Psoas muscle (tissue), 8 donors: ENCODE results near the gene RPAP3. TPM values are rescaled to one million over a fixed set of nuclear protein-coding genes. Genes with fewer than 3 reads are reported as not detected.
A peak's percentile ranks its signal among the peaks of the same experiment; 100 is the strongest.

Experiments used
- ATAC-seq, 4 donors: fragments of 200-7000 bp; cut with Tn5 transposase; one replicate each; pipeline ENCODE4 v1.9.1; 2020; ENCODE audit warnings: moderate library complexity in 3 of 4, mild to moderate bottlenecking in 2 of 4
- DNase-seq, 2 donors: peaks; one replicate each; pipeline ENCODE4 v3.0.0-alpha.2; 2020
- H3K27ac ChIP-seq: fragments of 200-600 bp; one replicate; pipeline ENCODE4 v1.8.0; 2022
- H3K27me3 ChIP-seq, 3 donors: fragments of 200-600 bp in 1 of 3; one replicate each; pipeline versions ENCODE4 v1.6.1 to v1.8.0; 2013 to 2022; ENCODE audit warnings: low read length in 2 of 3, mild to moderate bottlenecking in 2 of 3, moderate library complexity in 1 of 3; ENCODE audit not compliant: insufficient read depth in 3 of 3
- H3K36me3 ChIP-seq, 2 donors: fragments of 200-600 bp in 1 of 2; one replicate each; pipeline versions ENCODE4 v1.6.1 to v1.8.0; 2013 to 2022; ENCODE audit warnings: low read depth in 1 of 2, mild to moderate bottlenecking in 1 of 2, moderate library complexity in 1 of 2; ENCODE audit not compliant: insufficient read depth in 1 of 2
- H3K4me1 ChIP-seq: fragments of 200-600 bp; one replicate; pipeline ENCODE4 v1.8.0; 2022
- H3K4me3 ChIP-seq: fragments of 200-600 bp; one replicate; pipeline ENCODE4 v1.8.0; 2022; ENCODE audit warnings: mild to moderate bottlenecking
- H3K9me3 ChIP-seq: fragments of 200-600 bp; one replicate; pipeline ENCODE4 v1.8.0; 2022
- CTCF ChIP-seq: fragments of 200-600 bp; IDR thresholded peaks from one replicate; pipeline ENCODE4 v1.8.0; 2022; ENCODE audit warnings: antibody characterized with exemption
- WGBS, 3 donors: extraction: QIAGEN DNeasy Blood & Tissue Kit; methylation state at CpG; one replicate each; pipeline versions ENCODE4 v1.1.6 to v1.1.7; 2013; 5-methylcytosine and 5-hydroxymethylcytosine counted together
- intact Hi-C, 2 donors: fragments of 100-400 bp; cut with DNase I; formaldehyde crosslinking; loops; one replicate each; pipeline versions ENCODE4 v1.11.0 to v1.14.2; 2022
- polyA plus RNA-seq, 3 donors: library from polyadenylated mRNA; stranded (reverse); fragments of 200-250 nt; gene quantifications; one replicate each; pipeline ENCODE4 v1.2.3, GENCODE V29; 2013
- total RNA-seq, 4 donors: library from RNA; stranded (reverse); fragmentation: NEBNext Ultra II Directional in 2 of 4; extraction: Animal tissue kit (Norgen Biotek cat#: 25700) in 2 of 4; gene quantifications; one replicate each; pipeline versions ENCODE4 v1.2.1 to v1.2.4, GENCODE V29; 2021 to 2023
- donor health status: healthy with polysubstance abuse.
- donor health status: DM: no; HTN: no; CAD: no; lungs with moderate emphysema.
- donor health status: Bipolar disorder and iron deficiency.
- donor health status: healthy.
- donor health status: DM: yes; HTN: yes; CAD: no.
- donor health status: DM: no; HTN: no; CAD: no.
- donor health status: DM: no; HTN: no; CAD: no.
- donor health status: DM: yes; HTN: yes; CAD: no.

The RPAP3 gene
- total and polyA plus RNA-seq, 7 donors = 18.8 to 43.2 (median 26.4) TPM

GRCh38 chr12:47722136-47722834 is 16.5 kb upstream of the RPAP3 start:
- 75 to 83% (median 76%) methylated on average over 7 of the region's 7 CpGs for WGBS, 3 donors
- H3K4me1 ChIP-seq = peaks cover 13% of the 10 kb centered on the region
- DNase-seq (no peak), ATAC-seq (no peak)
- no peak overlapping the region for H3K27ac ChIP-seq
- TF ChIP-seq CTCF = no peak
- no peak overlapping the region for H3K4me3 ChIP-seq
- peaks cover 0 to 9% of the 10 kb centered on the region in 2 donors for H3K36me3 ChIP-seq
- H3K27me3 ChIP-seq = no peaks in the 10 kb centered on the region
- intact Hi-C loops = no loop called here
- H3K9me3 ChIP-seq = no peaks in the 10 kb centered on the region

GRCh38 chr12:47721431-47721973 is 15.7 kb upstream of the RPAP3 start:
- Histone ChIP-seq H3K27me3 (no peaks in the 10 kb centered on the region), H3K4me1 (peaks cover 20% of the 10 kb centered on the region), H3K9me3 (no peaks in the 10 kb centered on the region), H3K27ac (no peak overlapping the region), H3K4me3 (no peak overlapping the region), H3K36me3 (peaks cover 0 to 9% of the 10 kb centered on the region in 2 donors)
- intact Hi-C loops = no loop called here
- DNase-seq (no peak), ATAC-seq (no peak)
- TF ChIP-seq CTCF = no peak
- WGBS, 3 donors = 92 to 94% (median 92%) methylated on average over 9 of the region's 9 CpGs

GRCh38 chr12:47718531-47718930 is 12.7 kb upstream of the RPAP3 start:
- H3K27ac ChIP-seq = no peak overlapping the region
- TF ChIP-seq CTCF = no peak
- ATAC-seq (no peak), DNase-seq (no peak)
- WGBS, 3 donors = 55 to 88% (median 58%) methylated on average over 1 of the region's 1 CpG
- H3K36me3 ChIP-seq = peaks cover 0 to 9% of the 10 kb centered on the region in 2 donors
- no peaks in the 10 kb centered on the region for H3K27me3 ChIP-seq
- H3K4me3 ChIP-seq = no peak overlapping the region
- no peaks in the 10 kb centered on the region for H3K9me3 ChIP-seq
- peaks cover 30% of the 10 kb centered on the region for H3K4me1 ChIP-seq
- intact Hi-C loops = loop anchor here (5.0 kb wide), 2 partner anchors 44 to 234 kb away; no protein-coding TSS in a partner anchor

GRCh38 chr12:47717443-47718193 is 11.8 kb upstream of the RPAP3 start:
- H3K36me3 ChIP-seq = peaks cover 0 to 9% of the 10 kb centered on the region in 2 donors
- no peak overlapping the region for H3K4me3 ChIP-seq
- intact Hi-C loops = loop anchor here (2.0 to 5.0 kb wide), 3 partner anchors 45 to 235 kb away; no protein-coding TSS in a partner anchor
- ATAC-seq (peak; percentile 74 to 89 (median 84)), DNase-seq (peak; percentile 83 to 89)
- H3K9me3 ChIP-seq = no peaks in the 10 kb centered on the region
- peak overlapping the region; percentile 67 for H3K27ac ChIP-seq
- no peaks in the 10 kb centered on the region for H3K27me3 ChIP-seq
- WGBS, 3 donors = 13 to 16% (median 13%) methylated on average over 13 of the region's 13 CpGs
- TF ChIP-seq CTCF = peak; percentile 58
- H3K4me1 ChIP-seq = peaks cover 27% of the 10 kb centered on the region
